ENCODE measurements around the gene RAVER1. TPM values are rescaled to one million over a fixed set of nuclear protein-coding genes. Genes with fewer than 3 reads are reported as not detected.

The RAVER1 gene
- total and polyA plus RNA-seq, 2 of the 13 experiments (the other 11 are each of a cell fraction or from before 2014, with no cell fraction given) = 3.6 to 7.9 TPM

- ChIA-PET CTCF (ENCODE audit: low intra/inter-chr PET ratio, low total read pairs) (no interaction called here), POLR2A (no interaction called here)
- H3K4me1 ChIP-seq (ENCODE audit: insufficient read depth, low read length) = no peaks in the 10 kb centered on the region
- 89% methylated on average over 2 of the region's 3 CpGs for WGBS (ENCODE audit: low lambda C conversion rate)
- peaks cover 5 to 19% of the 10 kb centered on the region in 2 experiments for H3K36me3 ChIP-seq (replicated peaks in 1 of 2; ENCODE audit: control insufficient read depth in 1 of 2, insufficient read depth in 2 of 2, low read length in 2 of 2)
- intact Hi-C loops (cut with micrococcal nuclease; ENCODE audit: unreplicated experiment) (no loop called here), in situ Hi-C loops (cut with HindIII; ENCODE audit: extremely low pct_ligation_motif_present, low pct_unique_long_range_greater_than_20kb) (no loop called here)
- no peak overlapping the region for H2AFZ ChIP-seq (ENCODE audit: low read length)
- DNase-seq (ENCODE audit: low spot score) = no peak
- no peaks in the 10 kb centered on the region for H3K9me3 ChIP-seq (ENCODE audit: low read length)
- BruUV-seq (replicated peaks) = no TSS peak
- no peak overlapping the region for H3K4me2 ChIP-seq (ENCODE audit: low read depth, low read length)
- TF ChIP-seq ZNF589 (CRISPR knock-in tag; conservative IDR thresholded peaks at IDR 0.05) (no peak), NR2F6 (IDR thresholded peaks at IDR 0.05) (no peak), NR2F6 (CRISPR knock-in tag; IDR thresholded peaks at IDR 0.05) (no peak), HES4 (CRISPR knock-in tag; IDR thresholded peaks at IDR 0.05; ENCODE audit: borderline replicate concordance) (no peak), ZBTB1 (CRISPR knock-in tag; IDR thresholded peaks at IDR 0.05; ENCODE audit: borderline replicate concordance) (no peak), ZNF276 (CRISPR knock-in tag; IDR thresholded peaks at IDR 0.05; ENCODE audit: low read depth) (no peak), THYN1 (CRISPR knock-in tag; IDR thresholded peaks at IDR 0.05; ENCODE audit: borderline replicate concordance, low read depth) (no peak), MLLT10 (CRISPR knock-in tag; IDR thresholded peaks at IDR 0.05) (no peak), MEIS1 (CRISPR knock-in tag; IDR thresholded peaks at IDR 0.05; ENCODE audit: borderline replicate concordance) (no peak)
- TF ChIP-seq, protein P1, sequence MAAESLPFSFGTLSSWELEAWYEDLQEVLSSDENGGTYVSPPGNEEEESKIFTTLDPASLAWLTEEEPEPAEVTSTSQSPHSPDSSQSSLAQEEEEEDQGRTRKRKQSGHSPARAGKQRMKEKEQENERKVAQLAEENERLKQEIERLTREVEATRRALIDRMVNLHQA (CRISPR knock-in tag; IDR thresholded peaks at IDR 0.05) = no peak
- TF ChIP-seq, protein P2, sequence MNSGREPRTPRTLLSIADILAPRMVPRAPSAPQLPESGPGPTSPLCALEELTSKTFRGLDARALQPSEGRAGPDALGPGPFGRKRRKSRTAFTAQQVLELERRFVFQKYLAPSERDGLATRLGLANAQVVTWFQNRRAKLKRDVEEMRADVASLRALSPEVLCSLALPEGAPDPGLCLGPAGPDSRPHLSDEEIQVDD (CRISPR knock-in tag; IDR thresholded peaks at IDR 0.05; ENCODE audit: borderline replicate concordance) = no peak
- TF ChIP-seq, protein P3, sequence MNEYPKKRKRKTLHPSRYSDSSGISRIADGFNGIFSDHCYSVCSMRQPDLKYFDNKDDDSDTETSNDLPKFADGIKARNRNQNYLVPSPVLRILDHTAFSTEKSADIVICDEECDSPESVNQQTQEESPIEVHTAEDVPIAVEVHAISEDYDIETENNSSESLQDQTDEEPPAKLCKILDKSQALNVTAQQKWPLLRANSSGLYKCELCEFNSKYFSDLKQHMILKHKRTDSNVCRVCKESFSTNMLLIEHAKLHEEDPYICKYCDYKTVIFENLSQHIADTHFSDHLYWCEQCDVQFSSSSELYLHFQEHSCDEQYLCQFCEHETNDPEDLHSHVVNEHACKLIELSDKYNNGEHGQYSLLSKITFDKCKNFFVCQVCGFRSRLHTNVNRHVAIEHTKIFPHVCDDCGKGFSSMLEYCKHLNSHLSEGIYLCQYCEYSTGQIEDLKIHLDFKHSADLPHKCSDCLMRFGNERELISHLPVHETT (CRISPR knock-in tag; conservative IDR thresholded peaks at IDR 0.05) = no peak
- TF ChIP-seq, protein P4, sequence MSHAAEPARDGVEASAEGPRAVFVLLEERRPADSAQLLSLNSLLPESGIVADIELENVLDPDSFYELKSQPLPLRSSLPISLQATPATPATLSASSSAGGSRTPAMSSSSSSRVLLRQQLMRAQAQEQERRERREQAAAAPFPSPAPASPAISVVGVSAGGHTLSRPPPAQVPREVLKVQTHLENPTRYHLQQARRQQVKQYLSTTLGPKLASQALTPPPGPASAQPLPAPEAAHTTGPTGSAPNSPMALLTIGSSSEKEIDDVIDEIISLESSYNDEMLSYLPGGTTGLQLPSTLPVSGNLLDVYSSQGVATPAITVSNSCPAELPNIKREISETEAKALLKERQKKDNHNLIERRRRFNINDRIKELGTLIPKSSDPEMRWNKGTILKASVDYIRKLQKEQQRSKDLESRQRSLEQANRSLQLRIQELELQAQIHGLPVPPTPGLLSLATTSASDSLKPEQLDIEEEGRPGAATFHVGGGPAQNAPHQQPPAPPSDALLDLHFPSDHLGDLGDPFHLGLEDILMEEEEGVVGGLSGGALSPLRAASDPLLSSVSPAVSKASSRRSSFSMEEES (CRISPR knock-in tag; IDR thresholded peaks at IDR 0.05) = no peak
- H3K27me3 ChIP-seq (ENCODE audit: control insufficient read depth in 1 of 2, insufficient read depth in 2 of 2, low read length in 2 of 2) = no peaks in the 10 kb centered on the region
- no peaks in the 10 kb centered on the region for H4K20me1 ChIP-seq (ENCODE audit: insufficient read depth, low read length)
- no peak overlapping the region for H3K9ac ChIP-seq (ENCODE audit: insufficient read depth, low read depth, low read length)
- FAIRE-seq = no peak
- no peaks in the 10 kb centered on the region for H3K79me2 ChIP-seq (ENCODE audit: insufficient read depth, low read length)
- no peak for ATAC-seq
- H3K27ac ChIP-seq (ENCODE audit: extremely low read length, insufficient read depth, low read length) = no peak overlapping the region
- no peak overlapping the region for H3K4me3 ChIP-seq (replicated peaks in 1 of 3; ENCODE audit: insufficient read depth in 1 of 3, low read depth in 2 of 3, low read length in 3 of 3)
Measured at GRCh38 chr19:10372690-10373089, 39.4 kb upstream of the RAVER1 start.

Measured in HepG2 (cell line).